ENCODE data around the gene PSPH. TPM values are rescaled to one million over a fixed set of nuclear protein-coding genes. Genes with fewer than 3 reads are reported as not detected.
"Not testable (repeated sequence)": the region's sequence is repeated elsewhere in the genome, so short reads cannot be mapped to it uniquely, and the experiment has no call there.

The PSPH gene
- total and polyA plus RNA-seq, 4 donors: 5.5 to 35.9 (median 9.0) TPM

- H3K4me1 ChIP-seq (ENCODE audit: control insufficient read depth in 4 of 4, insufficient read depth in 4 of 4, low read length in 3 of 4): peaks cover 0 to 25% (median 20%) of the 10 kb centered on the region in 4 donors
- no peak overlapping the region for H3K9ac ChIP-seq (ENCODE audit: low read depth in 1 of 2, low read length in 2 of 2)
- TF ChIP-seq ZBTB33 (IDR thresholded peaks at IDR 0.05): no peak
- no peak for TF ChIP-seq CTCF (IDR thresholded peaks at IDR 0.05; ENCODE audit: low read depth, low read length, missing input control)
- TF ChIP-seq HNF4A (conservative IDR thresholded peaks at IDR 0.05): no peak
- no peak for TF ChIP-seq MAX (IDR thresholded peaks at IDR 0.05)
- TF ChIP-seq SP1 (IDR thresholded peaks at IDR 0.05): no peak
- no peak for TF ChIP-seq FOXA1 (IDR thresholded peaks at IDR 0.05)
- TF ChIP-seq REST (IDR thresholded peaks at IDR 0.05): no peak
- TF ChIP-seq ATF3 (IDR thresholded peaks at IDR 0.05): no peak
- no peak for TF ChIP-seq EGR1 (IDR thresholded peaks at IDR 0.05; ENCODE audit: low read depth in 2 of 2)
- no peak for TF ChIP-seq NR2F2 (IDR thresholded peaks at IDR 0.05)
- TF ChIP-seq FOXA2 (IDR thresholded peaks at IDR 0.05): no peak
- 98% methylated on average over 29 of the region's 29 CpGs for WGBS
- no peak overlapping the region for H3K27ac ChIP-seq (ENCODE audit: low read depth in 1 of 2, low read length in 2 of 2)
- no peak overlapping the region for H3K4me3 ChIP-seq (ENCODE audit: low read depth in 1 of 3, low read length in 3 of 3)
- no peaks in the 10 kb centered on the region for H3K9me3 ChIP-seq (ENCODE audit: control insufficient read depth in 4 of 4, low read length in 3 of 4)
- H3K27me3 ChIP-seq (ENCODE audit: control insufficient read depth in 4 of 4, insufficient read depth in 4 of 4, low read length in 3 of 4): no peaks in the 10 kb centered on the region
- peaks cover 0 to 6% (median 3%) of the 10 kb centered on the region in 4 donors for H3K36me3 ChIP-seq (ENCODE audit: control insufficient read depth in 4 of 4, insufficient read depth in 3 of 4, low read depth in 1 of 4, low read length in 3 of 4)
- DNase-seq (ENCODE audit: low spot score): no peak
Observed at GRCh38 chr7:56081626-56082340, 30.5 kb upstream of the PSPH start.

GRCh38 chr7:56080726-56081435 is 29.6 kb upstream of the PSPH start:
- peaks cover 0 to 29% (median 20%) of the 10 kb centered on the region in 4 donors for H3K4me1 ChIP-seq (ENCODE audit: control insufficient read depth in 4 of 4, insufficient read depth in 4 of 4, low read length in 3 of 4)
- H3K4me3 ChIP-seq (ENCODE audit: low read depth in 1 of 3, low read length in 3 of 3); H3K27ac ChIP-seq (ENCODE audit: low read depth in 1 of 2, low read length in 2 of 2); H3K36me3 ChIP-seq (ENCODE audit: control insufficient read depth in 4 of 4, insufficient read depth in 3 of 4, low read depth in 1 of 4, low read length in 3 of 4); H3K9ac ChIP-seq (ENCODE audit: low read depth in 1 of 2, low read length in 2 of 2); DNase-seq (ENCODE audit: low spot score); H3K27me3 ChIP-seq (ENCODE audit: control insufficient read depth in 4 of 4, insufficient read depth in 4 of 4, low read length in 3 of 4); H3K9me3 ChIP-seq (ENCODE audit: control insufficient read depth in 4 of 4, low read length in 3 of 4): not testable (repeated sequence)
- 96% methylated on average over 28 of the region's 28 CpGs for WGBS

Data from liver (tissue), 9 donors.